GM21723 (cell line): ENCODE measurements around the gene HTR3B.
"Not testable (repeated sequence)": the region's sequence is repeated elsewhere in the genome, so short reads cannot be mapped to it uniquely, and the experiment has no call there.

Experiments used
- ATAC-seq: cut with Tn5 transposase; IDR thresholded peaks from one replicate; pipeline ENCODE4 v1.9.1; 2021; ENCODE audit warnings: mild to moderate bottlenecking, moderate library complexity; ENCODE audit not compliant: unreplicated experiment

HTR3B gene

GRCh38 chr11:113881856-113882255, 22.7 kb upstream of the HTR3B start:
- no peak for ATAC-seq

GRCh38 chr11:113884361-113884836, 20.2 kb upstream of the HTR3B start:
- no peak for ATAC-seq

- no peak for ATAC-seq
Observed at GRCh38 chr11:113885897-113886296, 18.7 kb upstream of the HTR3B start.

- ATAC-seq, result no peak
Observed at GRCh38 chr11:113888848-113889247, 15.7 kb upstream of the HTR3B start.

GRCh38 chr11:113894421-113894996, 10.1 kb upstream of the HTR3B start:
- ATAC-seq, result peak; percentile 71

- no peak for ATAC-seq
Observed at GRCh38 chr11:113895367-113896155, 9.0 kb upstream of the HTR3B start.

GRCh38 chr11:113896156-113896879, 8.3 kb upstream of the HTR3B start:
- no peak for ATAC-seq

GRCh38 chr11:113901141-113901540, 3.5 kb upstream of the HTR3B start:
- ATAC-seq, result no peak

GRCh38 chr11:113906038-113906437, 1.4 kb downstream of the HTR3B start:
- no peak for ATAC-seq

- ATAC-seq, result no peak
Observed at GRCh38 chr11:113906516-113906915, 1.9 kb downstream of the HTR3B start.

- ATAC-seq, result no peak
Observed at GRCh38 chr11:113907152-113907551, 2.6 kb downstream of the HTR3B start.

GRCh38 chr11:113907681-113908080, 3.1 kb downstream of the HTR3B start:
- no peak for ATAC-seq

GRCh38 chr11:113908098-113908497, 3.5 kb downstream of the HTR3B start:
- ATAC-seq, result no peak

GRCh38 chr11:113911491-113911890, 6.9 kb downstream of the HTR3B start:
- not testable (repeated sequence) for ATAC-seq

GRCh38 chr11:113923572-113923971, 19.0 kb downstream of the HTR3B start:
- no peak for ATAC-seq

GRCh38 chr11:113926273-113927197, 21.9 kb downstream of the HTR3B start:
- ATAC-seq, result no peak

- no peak for ATAC-seq
Observed at GRCh38 chr11:113928311-113928710, 23.7 kb downstream of the HTR3B start.

- no peak for ATAC-seq
Observed at GRCh38 chr11:113932788-113933187, 28.2 kb downstream of the HTR3B start.

GRCh38 chr11:113934193-113934592, 29.6 kb downstream of the HTR3B start:
- ATAC-seq, result not testable (repeated sequence)

GRCh38 chr11:113934761-113935160, 30.2 kb downstream of the HTR3B start:
- ATAC-seq, result no peak

GRCh38 chr11:113935858-113936257, 31.3 kb downstream of the HTR3B start:
- no peak for ATAC-seq
